ENCODE results near the gene MSI2.

MSI2 gene

GRCh38 chr17:57275071-57275764 is 18.9 kb downstream of the MSI2 start:
- no peak overlapping the region for H3K9ac ChIP-seq (ENCODE audit: low read length)
- H3K4me1 ChIP-seq (ENCODE audit: insufficient read depth, low read length, severe bottlenecking) = peaks cover 19% of the 10 kb centered on the region
- H3K4me3 ChIP-seq (ENCODE audit: low read depth, low read length, poor library complexity, severe bottlenecking) = no peak overlapping the region
- H3K4me2 ChIP-seq (ENCODE audit: low read length) = no peak overlapping the region
- no peak for TF ChIP-seq EZH2 (IDR thresholded peaks at IDR 0.05; ENCODE audit: borderline replicate concordance, low read length)
- TF ChIP-seq, protein P1, sequence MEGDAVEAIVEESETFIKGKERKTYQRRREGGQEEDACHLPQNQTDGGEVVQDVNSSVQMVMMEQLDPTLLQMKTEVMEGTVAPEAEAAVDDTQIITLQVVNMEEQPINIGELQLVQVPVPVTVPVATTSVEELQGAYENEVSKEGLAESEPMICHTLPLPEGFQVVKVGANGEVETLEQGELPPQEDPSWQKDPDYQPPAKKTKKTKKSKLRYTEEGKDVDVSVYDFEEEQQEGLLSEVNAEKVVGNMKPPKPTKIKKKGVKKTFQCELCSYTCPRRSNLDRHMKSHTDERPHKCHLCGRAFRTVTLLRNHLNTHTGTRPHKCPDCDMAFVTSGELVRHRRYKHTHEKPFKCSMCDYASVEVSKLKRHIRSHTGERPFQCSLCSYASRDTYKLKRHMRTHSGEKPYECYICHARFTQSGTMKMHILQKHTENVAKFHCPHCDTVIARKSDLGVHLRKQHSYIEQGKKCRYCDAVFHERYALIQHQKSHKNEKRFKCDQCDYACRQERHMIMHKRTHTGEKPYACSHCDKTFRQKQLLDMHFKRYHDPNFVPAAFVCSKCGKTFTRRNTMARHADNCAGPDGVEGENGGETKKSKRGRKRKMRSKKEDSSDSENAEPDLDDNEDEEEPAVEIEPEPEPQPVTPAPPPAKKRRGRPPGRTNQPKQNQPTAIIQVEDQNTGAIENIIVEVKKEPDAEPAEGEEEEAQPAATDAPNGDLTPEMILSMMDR (IDR thresholded peaks at IDR 0.05; ENCODE audit: low read length) = no peak
- peaks cover 56% of the 10 kb centered on the region for H3K79me2 ChIP-seq (ENCODE audit: insufficient read depth, low read length)
- peaks cover 93% of the 10 kb centered on the region for H3K36me3 ChIP-seq (ENCODE audit: insufficient read depth, low read length)
- no peaks in the 10 kb centered on the region for H3K9me2 ChIP-seq (ENCODE audit: low read depth, low read length)
- no peak overlapping the region for H2AFZ ChIP-seq (ENCODE audit: low read length)
- no peaks in the 10 kb centered on the region for H3K27me3 ChIP-seq (ENCODE audit: insufficient read depth, low read length)
- no peak overlapping the region for H3K27ac ChIP-seq (ENCODE audit: low read depth, low read length, poor library complexity, severe bottlenecking)
- no peaks in the 10 kb centered on the region for H4K20me1 ChIP-seq (ENCODE audit: insufficient read depth, low read length)
- no peaks in the 10 kb centered on the region for H3F3A ChIP-seq (ENCODE audit: insufficient read depth, low read length)
- H3K9me3 ChIP-seq (ENCODE audit: low read length) = no peaks in the 10 kb centered on the region

DNA sequence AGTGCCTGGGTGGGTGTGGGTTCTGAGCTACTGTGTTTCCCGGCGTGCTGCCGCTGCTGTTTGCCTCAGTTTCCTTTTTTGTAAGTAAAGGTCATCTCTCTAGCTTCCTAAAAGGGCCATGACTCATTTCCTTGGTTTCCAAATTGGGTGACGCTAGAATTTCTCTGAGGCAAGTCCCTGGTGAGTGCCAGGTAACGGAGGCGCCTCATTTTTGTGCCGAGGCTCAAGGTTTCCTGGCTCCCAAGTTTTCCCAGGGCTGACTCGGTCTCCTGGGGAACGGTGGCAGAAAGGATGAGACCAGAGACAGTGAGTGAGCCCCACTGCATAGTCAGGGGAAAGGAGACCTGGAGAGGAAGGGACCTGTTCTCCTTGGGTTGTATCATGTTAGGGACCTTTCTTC is 20.3 kb downstream of the MSI2 start:
- peaks cover 91% of the 10 kb centered on the region for H3K36me3 ChIP-seq (ENCODE audit: insufficient read depth, low read length)
- H3K4me2 ChIP-seq (ENCODE audit: low read length) = no peak overlapping the region
- TF ChIP-seq, protein P1 (IDR thresholded peaks at IDR 0.05; ENCODE audit: low read length) = no peak
- no peak for TF ChIP-seq EZH2 (IDR thresholded peaks at IDR 0.05; ENCODE audit: borderline replicate concordance, low read length)
- peaks cover 33% of the 10 kb centered on the region for H3K4me1 ChIP-seq (ENCODE audit: insufficient read depth, low read length, severe bottlenecking)
- H3K79me2 ChIP-seq (ENCODE audit: insufficient read depth, low read length) = peaks cover 42% of the 10 kb centered on the region
- H3K9ac ChIP-seq (ENCODE audit: low read length) = no peak overlapping the region
- H3K9me2 ChIP-seq (ENCODE audit: low read depth, low read length) = no peaks in the 10 kb centered on the region
- H3K4me3 ChIP-seq (ENCODE audit: low read depth, low read length, poor library complexity, severe bottlenecking) = no peak overlapping the region
- H3K9me3 ChIP-seq (ENCODE audit: low read length) = no peaks in the 10 kb centered on the region
- H3F3A ChIP-seq (ENCODE audit: insufficient read depth, low read length) = no peaks in the 10 kb centered on the region
- no peaks in the 10 kb centered on the region for H4K20me1 ChIP-seq (ENCODE audit: insufficient read depth, low read length)
- no peak overlapping the region for H3K27ac ChIP-seq (ENCODE audit: low read depth, low read length, poor library complexity, severe bottlenecking)
- no peak overlapping the region for H2AFZ ChIP-seq (ENCODE audit: low read length)
- no peaks in the 10 kb centered on the region for H3K27me3 ChIP-seq (ENCODE audit: insufficient read depth, low read length)

GRCh38 chr17:57277923-57278604 is 21.7 kb downstream of the MSI2 start:
- peaks cover 87% of the 10 kb centered on the region for H3K36me3 ChIP-seq (ENCODE audit: insufficient read depth, low read length)
- H3K27me3 ChIP-seq (ENCODE audit: insufficient read depth, low read length) = no peaks in the 10 kb centered on the region
- TF ChIP-seq EZH2 (IDR thresholded peaks at IDR 0.05; ENCODE audit: borderline replicate concordance, low read length) = no peak
- TF ChIP-seq, protein P1 (IDR thresholded peaks at IDR 0.05; ENCODE audit: low read length) = no peak
- no peak overlapping the region for H3K27ac ChIP-seq (ENCODE audit: low read depth, low read length, poor library complexity, severe bottlenecking)
- H3K4me3 ChIP-seq (ENCODE audit: low read depth, low read length, poor library complexity, severe bottlenecking) = no peak overlapping the region
- peaks cover 47% of the 10 kb centered on the region for H3K4me1 ChIP-seq (ENCODE audit: insufficient read depth, low read length, severe bottlenecking)
- H3K4me2 ChIP-seq (ENCODE audit: low read length) = no peak overlapping the region
- no peak overlapping the region for H2AFZ ChIP-seq (ENCODE audit: low read length)
- no peaks in the 10 kb centered on the region for H3K9me3 ChIP-seq (ENCODE audit: low read length)
- H3K79me2 ChIP-seq (ENCODE audit: insufficient read depth, low read length) = peaks cover 32% of the 10 kb centered on the region
- no peaks in the 10 kb centered on the region for H3K9me2 ChIP-seq (ENCODE audit: low read depth, low read length)
- H3K9ac ChIP-seq (ENCODE audit: low read length) = no peak overlapping the region
- no peaks in the 10 kb centered on the region for H3F3A ChIP-seq (ENCODE audit: insufficient read depth, low read length)
- no peaks in the 10 kb centered on the region for H4K20me1 ChIP-seq (ENCODE audit: insufficient read depth, low read length)
